AG10803 (cell line): Measurements from ENCODE around the gene PARM1.

Experiments
- DNase-seq: peaks from one replicate; pipeline ENCODE4 v3.0.0; 2010; ENCODE audit warnings: low read depth
- H3K4me3 ChIP-seq: 2 replicates; pipeline ENCODE4 v1.5.1; 2011; ENCODE audit warnings: mild to moderate bottlenecking, low read length, control low read depth
- TF ChIP-seq, protein P1 (sequence below): conservative IDR thresholded peaks from 2 replicates; pipeline ENCODE4 v1.5.1; 2011; ENCODE audit warnings: mild to moderate bottlenecking, low read length, control low read depth, inconsistent platforms

Gene PARM1

DNA sequence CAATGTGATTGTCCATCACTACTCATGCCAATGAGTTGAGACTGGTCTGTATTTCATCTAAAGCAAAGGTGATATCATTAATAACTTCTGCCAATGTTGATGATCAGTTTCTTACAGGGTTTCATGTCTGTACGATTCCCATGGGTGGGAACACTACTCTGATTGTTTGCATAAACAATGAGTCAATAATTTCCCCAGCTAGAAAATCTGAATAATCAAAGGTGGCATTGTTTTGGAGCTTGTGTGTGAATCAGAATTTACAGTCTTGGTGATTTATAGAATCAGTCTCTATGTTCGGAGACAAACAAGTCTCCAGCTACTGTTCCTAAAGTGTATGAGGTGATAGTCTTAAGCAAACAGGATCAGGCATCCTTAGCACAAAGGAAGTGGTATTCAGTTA, 35.5 kb upstream of the PARM1 start:
- TF ChIP-seq, protein P1, sequence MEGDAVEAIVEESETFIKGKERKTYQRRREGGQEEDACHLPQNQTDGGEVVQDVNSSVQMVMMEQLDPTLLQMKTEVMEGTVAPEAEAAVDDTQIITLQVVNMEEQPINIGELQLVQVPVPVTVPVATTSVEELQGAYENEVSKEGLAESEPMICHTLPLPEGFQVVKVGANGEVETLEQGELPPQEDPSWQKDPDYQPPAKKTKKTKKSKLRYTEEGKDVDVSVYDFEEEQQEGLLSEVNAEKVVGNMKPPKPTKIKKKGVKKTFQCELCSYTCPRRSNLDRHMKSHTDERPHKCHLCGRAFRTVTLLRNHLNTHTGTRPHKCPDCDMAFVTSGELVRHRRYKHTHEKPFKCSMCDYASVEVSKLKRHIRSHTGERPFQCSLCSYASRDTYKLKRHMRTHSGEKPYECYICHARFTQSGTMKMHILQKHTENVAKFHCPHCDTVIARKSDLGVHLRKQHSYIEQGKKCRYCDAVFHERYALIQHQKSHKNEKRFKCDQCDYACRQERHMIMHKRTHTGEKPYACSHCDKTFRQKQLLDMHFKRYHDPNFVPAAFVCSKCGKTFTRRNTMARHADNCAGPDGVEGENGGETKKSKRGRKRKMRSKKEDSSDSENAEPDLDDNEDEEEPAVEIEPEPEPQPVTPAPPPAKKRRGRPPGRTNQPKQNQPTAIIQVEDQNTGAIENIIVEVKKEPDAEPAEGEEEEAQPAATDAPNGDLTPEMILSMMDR = no peak
- no peak overlapping the region for H3K4me3 ChIP-seq
- no peak for DNase-seq

DNA sequence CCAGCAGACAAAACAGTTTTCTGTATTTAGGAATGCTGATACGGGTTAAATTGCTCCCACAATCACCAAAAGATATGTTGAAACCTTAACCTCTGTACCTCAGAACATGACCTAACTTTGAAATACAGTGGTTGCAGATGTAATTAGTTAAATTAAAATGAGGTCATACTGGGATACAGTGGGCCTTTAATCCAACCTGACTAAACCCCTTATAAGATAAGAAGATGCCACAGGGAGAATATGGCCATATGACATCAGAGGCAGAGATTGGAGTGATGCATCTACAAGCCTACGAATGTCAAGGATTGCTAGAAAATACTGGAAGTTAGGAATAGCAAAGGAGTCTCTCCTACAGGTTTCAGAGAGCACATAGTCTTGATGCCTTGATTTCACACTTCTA, 32.1 kb upstream of the PARM1 start:
- DNase-seq = no peak
- H3K4me3 ChIP-seq = no peak overlapping the region
- TF ChIP-seq, protein P1 = no peak

GRCh38 chr4:74904509-74905065, 28.3 kb upstream of the PARM1 start:
- H3K4me3 ChIP-seq = no peak overlapping the region
- DNase-seq = no peak
- TF ChIP-seq, protein P1 = no peak

GRCh38 chr4:74906771-74907170, 26.1 kb upstream of the PARM1 start:
- TF ChIP-seq, protein P1 = no peak
- no peak for DNase-seq
- no peak overlapping the region for H3K4me3 ChIP-seq

- H3K4me3 ChIP-seq = no peak overlapping the region
- TF ChIP-seq, protein P1 = no peak
- no peak for DNase-seq
Measured at GRCh38 chr4:74919783-74920182, 13.1 kb upstream of the PARM1 start.

- DNase-seq = no peak
- no peak overlapping the region for H3K4me3 ChIP-seq
- TF ChIP-seq, protein P1 = no peak
Measured at GRCh38 chr4:74920704-74921103, 12.2 kb upstream of the PARM1 start.

- TF ChIP-seq, protein P1 = no peak
- DNase-seq = no peak
- H3K4me3 ChIP-seq = no peak overlapping the region
Measured at GRCh38 chr4:74921490-74921889, 11.4 kb upstream of the PARM1 start.
